Suprapubic skin (tissue), 4 donors: ENCODE results near the gene SERTM2. TPM values are rescaled to one million over a fixed set of nuclear protein-coding genes. Genes with fewer than 3 reads are reported as not detected.

Experiments used
- DNase-seq, 2 donors: peaks; one replicate each; pipeline ENCODE4 v3.0.0-alpha.2; 2019; ENCODE audit warnings: low spot score in 2 of 2
- H3K27ac ChIP-seq: fragments of 200-600 bp; sonication (generic); one replicate; pipeline ENCODE4 v1.5.1; 2019
- H3K27me3 ChIP-seq: fragments of 200-600 bp; sonication (generic); one replicate; pipeline ENCODE4 v1.5.1; 2019
- H3K36me3 ChIP-seq: fragments of 200-600 bp; sonication (generic); one replicate; pipeline ENCODE4 v1.5.1; 2019
- H3K4me1 ChIP-seq: fragments of 200-600 bp; sonication (generic); one replicate; pipeline ENCODE4 v1.5.1; 2019
- H3K4me3 ChIP-seq: fragments of 200-600 bp; sonication (generic); one replicate; pipeline ENCODE4 v1.5.1; 2019; ENCODE audit warnings: mild to moderate bottlenecking
- H3K9me3 ChIP-seq: fragments of 200-600 bp; sonication (generic); one replicate; pipeline ENCODE4 v1.5.1; 2019
- EP300 ChIP-seq: sonication (generic); formaldehyde crosslinking; IDR thresholded peaks from one replicate; pipeline ENCODE4 v1.6.1; 2017; ENCODE audit warnings: antibody characterized with exemption
- POLR2A ChIP-seq, 2 donors: fragments of 450-650 bp; IDR thresholded peaks; one replicate each; pipeline ENCODE4 v1.6.1; 2017; ENCODE audit warnings: antibody characterized with exemption in 2 of 2, mild to moderate bottlenecking in 2 of 2, moderate library complexity in 2 of 2
- POLR2AphosphoS5 ChIP-seq, 3 donors: sonication (generic); formaldehyde crosslinking; IDR thresholded peaks; one replicate each; pipeline ENCODE4 v1.6.1; 2017; ENCODE audit warnings: antibody characterized with exemption in 3 of 3
- WGBS: methylation state at CpG from one replicate; pipeline ENCODE4 v1.1.5; 2018; 5-methylcytosine and 5-hydroxymethylcytosine counted together
- total RNA-seq, 4 donors: library from RNA; depleted of rRNA; stranded (reverse); fragments of >200 nt; gene quantifications; one replicate each; pipeline ENCODE4 v1.1.0, GENCODE V29; 2016
- TF ChIP-seq, protein P1 (sequence below), 2 donors: fragments of 200-600 bp in 1 of 2; fragments of 450-650 bp in 1 of 2; sonication (generic) in 1 of 2; IDR thresholded peaks; one replicate each; pipeline ENCODE4 v1.5.1; 2016 to 2019; ENCODE audit warnings: antibody characterized with exemption in 2 of 2, mild to moderate bottlenecking in 1 of 2, moderate library complexity in 1 of 2

Gene SERTM2
- total RNA-seq, 4 donors from 2014 or later = 0.16 TPM; not detected in 3

DNA sequence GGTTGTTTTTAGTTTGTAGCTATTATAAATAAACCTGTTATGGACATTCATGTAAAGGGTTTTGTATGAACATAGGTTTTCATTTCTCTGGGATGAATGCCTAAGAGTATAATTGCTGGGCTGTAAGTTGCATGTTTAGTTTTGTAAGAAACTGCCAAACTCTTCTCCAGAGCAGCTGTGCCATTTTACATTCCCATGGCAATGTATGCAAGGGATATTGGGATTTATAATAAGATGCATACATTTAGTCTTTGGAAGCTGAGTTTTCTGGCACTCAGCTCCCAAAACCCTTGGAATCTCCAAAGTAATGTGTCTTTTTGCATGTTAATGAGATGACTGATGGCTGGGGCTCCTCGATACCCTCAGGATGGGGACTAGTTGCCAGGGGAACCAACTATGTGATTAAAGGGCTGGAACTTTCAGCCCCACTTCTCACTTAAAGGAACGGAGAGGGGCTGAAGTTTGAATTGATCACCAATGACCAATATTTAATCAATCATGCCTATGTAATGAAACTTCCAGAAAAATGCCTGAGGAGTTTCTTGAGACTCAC, 44.0 kb downstream of the SERTM2 start:
- TF ChIP-seq POLR2AphosphoS5 (IDR thresholded peaks at IDR 0.05) = no peak
- Histone ChIP-seq H3K9me3 (no peaks in the 10 kb centered on the region), H3K4me3 (no peak overlapping the region), H3K27ac (no peak overlapping the region), H3K27me3 (no peaks in the 10 kb centered on the region), H3K4me1 (no peaks in the 10 kb centered on the region), H3K36me3 (no peaks in the 10 kb centered on the region)
- DNase-seq = no peak
- 26% methylated on average over 2 of the region's 2 CpGs for WGBS

DNA sequence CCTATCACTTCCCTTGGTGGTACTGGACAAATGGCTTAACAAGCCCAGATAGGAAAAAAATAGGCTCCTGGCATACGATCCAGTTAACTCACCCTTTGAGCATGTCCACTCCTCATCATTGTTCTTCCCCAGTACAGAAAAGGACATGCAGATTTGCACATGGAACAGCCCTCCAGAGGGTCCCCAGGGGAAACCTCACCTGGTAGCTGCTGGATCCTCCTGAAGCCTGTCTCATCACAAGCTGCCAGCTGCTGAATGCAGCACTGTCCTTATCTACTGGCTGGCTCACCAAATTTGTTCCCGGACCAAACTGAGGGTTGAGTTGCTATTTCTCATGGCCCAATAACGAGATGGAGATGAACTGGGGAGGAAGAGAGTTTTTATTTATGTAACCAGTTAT, 49.4 kb downstream of the SERTM2 start:
- H3K36me3 ChIP-seq = no peaks in the 10 kb centered on the region
- no peaks in the 10 kb centered on the region for H3K27me3 ChIP-seq
- no peaks in the 10 kb centered on the region for H3K4me1 ChIP-seq
- no peak for DNase-seq
- H3K27ac ChIP-seq = no peak overlapping the region
- WGBS = 65% methylated on average over 3 of the region's 3 CpGs
- TF ChIP-seq POLR2A (IDR thresholded peaks at IDR 0.05) (no peak), EP300 (no peak), POLR2AphosphoS5 (IDR thresholded peaks at IDR 0.05) (no peak)
- TF ChIP-seq, protein P1, sequence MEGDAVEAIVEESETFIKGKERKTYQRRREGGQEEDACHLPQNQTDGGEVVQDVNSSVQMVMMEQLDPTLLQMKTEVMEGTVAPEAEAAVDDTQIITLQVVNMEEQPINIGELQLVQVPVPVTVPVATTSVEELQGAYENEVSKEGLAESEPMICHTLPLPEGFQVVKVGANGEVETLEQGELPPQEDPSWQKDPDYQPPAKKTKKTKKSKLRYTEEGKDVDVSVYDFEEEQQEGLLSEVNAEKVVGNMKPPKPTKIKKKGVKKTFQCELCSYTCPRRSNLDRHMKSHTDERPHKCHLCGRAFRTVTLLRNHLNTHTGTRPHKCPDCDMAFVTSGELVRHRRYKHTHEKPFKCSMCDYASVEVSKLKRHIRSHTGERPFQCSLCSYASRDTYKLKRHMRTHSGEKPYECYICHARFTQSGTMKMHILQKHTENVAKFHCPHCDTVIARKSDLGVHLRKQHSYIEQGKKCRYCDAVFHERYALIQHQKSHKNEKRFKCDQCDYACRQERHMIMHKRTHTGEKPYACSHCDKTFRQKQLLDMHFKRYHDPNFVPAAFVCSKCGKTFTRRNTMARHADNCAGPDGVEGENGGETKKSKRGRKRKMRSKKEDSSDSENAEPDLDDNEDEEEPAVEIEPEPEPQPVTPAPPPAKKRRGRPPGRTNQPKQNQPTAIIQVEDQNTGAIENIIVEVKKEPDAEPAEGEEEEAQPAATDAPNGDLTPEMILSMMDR (IDR thresholded peaks at IDR 0.05) = no peak
- H3K4me3 ChIP-seq = no peak overlapping the region
- H3K9me3 ChIP-seq = no peaks in the 10 kb centered on the region

DNA sequence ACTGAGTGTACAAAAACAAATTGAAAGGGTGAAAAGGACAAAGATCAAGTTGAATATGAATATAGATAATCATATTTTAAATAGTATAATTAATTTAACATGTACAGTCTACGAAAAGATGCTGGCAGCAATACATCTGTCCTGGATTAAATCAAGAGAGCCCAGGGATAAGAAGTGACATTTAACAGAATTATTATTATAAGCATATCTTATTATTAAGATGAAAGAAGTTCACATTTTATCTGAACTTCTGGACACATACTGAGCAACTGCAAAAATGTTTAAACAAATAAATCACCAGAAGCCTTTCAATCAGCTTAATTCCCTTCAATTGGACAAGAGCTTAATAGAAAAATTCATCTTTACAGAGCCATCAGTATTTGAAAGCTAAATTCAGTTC, 50.4 kb downstream of the SERTM2 start:
- no peak for DNase-seq
- 52% methylated on average over 1 of the region's 1 CpG for WGBS
- no peaks in the 10 kb centered on the region for H3K27me3 ChIP-seq
- H3K27ac ChIP-seq = no peak overlapping the region
- TF ChIP-seq EP300 (no peak), POLR2AphosphoS5 (IDR thresholded peaks at IDR 0.05) (no peak), POLR2A (IDR thresholded peaks at IDR 0.05) (no peak)
- TF ChIP-seq, protein P1 (IDR thresholded peaks at IDR 0.05) = no peak
- H3K4me1 ChIP-seq = no peaks in the 10 kb centered on the region
- H3K4me3 ChIP-seq = no peak overlapping the region
- no peaks in the 10 kb centered on the region for H3K9me3 ChIP-seq
- no peaks in the 10 kb centered on the region for H3K36me3 ChIP-seq

DNA sequence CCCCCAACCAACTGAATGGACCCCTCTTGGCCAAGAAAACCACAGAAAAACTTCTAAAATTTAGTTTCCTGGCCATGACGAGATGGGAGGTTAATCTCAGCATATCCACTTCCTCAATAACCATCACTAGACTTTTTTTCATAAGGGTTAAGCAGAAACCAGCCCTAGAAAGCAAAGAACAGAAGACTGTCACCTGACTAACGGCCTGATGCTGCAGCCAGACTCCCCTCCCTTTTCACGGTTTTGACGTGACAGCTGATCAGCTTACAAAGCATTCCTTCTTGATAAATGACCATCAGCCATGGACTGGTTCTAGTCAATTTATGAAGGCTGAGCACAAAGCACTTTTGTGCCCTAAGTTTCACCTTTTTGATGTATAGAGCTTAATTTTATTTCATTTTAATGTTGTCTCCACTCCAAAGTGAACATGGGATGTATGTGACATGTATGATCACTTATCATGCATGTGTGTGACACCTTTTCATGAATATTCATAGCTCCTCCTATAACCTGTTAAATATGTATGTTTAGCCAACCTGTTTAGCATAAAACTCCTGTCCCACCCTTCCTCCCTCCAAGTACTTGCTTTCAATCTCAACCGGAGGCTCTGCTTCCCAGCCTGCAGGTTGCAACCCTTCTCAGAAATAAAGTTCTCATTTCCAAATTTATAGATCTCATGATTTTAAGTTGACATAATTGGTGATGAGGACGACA, 56.3 kb downstream of the SERTM2 start:
- TF ChIP-seq, protein P1 (IDR thresholded peaks at IDR 0.05) = no peak
- TF ChIP-seq POLR2AphosphoS5 (IDR thresholded peaks at IDR 0.05) (no peak), EP300 (no peak), POLR2A (IDR thresholded peaks at IDR 0.05) (no peak)
- H3K27me3 ChIP-seq = no peaks in the 10 kb centered on the region
- H3K4me1 ChIP-seq = no peaks in the 10 kb centered on the region
- no peak overlapping the region for H3K27ac ChIP-seq
- H3K9me3 ChIP-seq = no peaks in the 10 kb centered on the region
- 43% methylated on average over 6 of the region's 6 CpGs for WGBS
- H3K36me3 ChIP-seq = no peaks in the 10 kb centered on the region
- no peak for DNase-seq
- no peak overlapping the region for H3K4me3 ChIP-seq

DNA sequence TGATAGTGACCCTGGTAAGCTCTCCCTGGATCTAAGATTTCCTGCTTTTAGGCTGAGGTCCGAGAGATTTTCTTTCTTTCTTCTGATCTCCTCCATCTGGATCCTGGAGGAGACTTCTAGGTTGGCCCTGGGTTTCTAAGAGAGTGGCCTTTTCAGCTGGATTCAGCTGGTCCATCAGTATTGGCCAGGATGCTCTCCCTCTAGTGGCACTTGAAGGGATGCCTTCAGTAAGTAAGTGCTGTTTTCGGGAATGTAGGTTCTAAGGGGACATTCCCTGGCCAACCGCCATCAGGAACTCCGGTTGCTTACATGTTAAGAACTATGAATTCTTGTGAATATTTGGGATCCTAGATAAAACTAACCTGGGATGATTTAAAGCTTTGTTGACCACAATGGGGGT, 56.9 kb downstream of the SERTM2 start:
- H3K9me3 ChIP-seq = no peaks in the 10 kb centered on the region
- no peaks in the 10 kb centered on the region for H3K36me3 ChIP-seq
- no peak for TF ChIP-seq POLR2AphosphoS5 (IDR thresholded peaks at IDR 0.05)
- TF ChIP-seq POLR2A (IDR thresholded peaks at IDR 0.05) = no peak
- TF ChIP-seq, protein P1 (IDR thresholded peaks at IDR 0.05) = no peak
- TF ChIP-seq EP300 = no peak
- no peak overlapping the region for H3K4me3 ChIP-seq
- DNase-seq = no peak
- H3K27ac ChIP-seq = no peak overlapping the region
- no peaks in the 10 kb centered on the region for H3K27me3 ChIP-seq
- 58% methylated on average over 4 of the region's 4 CpGs for WGBS
- no peaks in the 10 kb centered on the region for H3K4me1 ChIP-seq
